SU-DHL-6 (cell line): ENCODE measurements around the gene MAT2A.
"Not testable (repeated sequence)": the region's sequence is repeated elsewhere in the genome, so short reads cannot be mapped to it uniquely, and the experiment has no call there.

Experiments used
- H2AFZ ChIP-seq: fragments of 200-600 bp; sonication (generic); 2 replicates; pipeline ENCODE4 v1.6.1; 2014; ENCODE audit warnings: low read depth, mild to moderate bottlenecking, moderate library complexity, mixed read lengths, antibody characterized with exemption, low read length; ENCODE audit not compliant: severe bottlenecking
- H3F3A ChIP-seq: fragments of 200-600 bp; shearing (Covaris generic); 2 replicates; pipeline ENCODE4 v1.6.0; 2016; ENCODE audit warnings: antibody characterized with exemption, mild to moderate bottlenecking; ENCODE audit not compliant: insufficient read depth
- H3K27ac ChIP-seq: fragments of 200-600 bp; sonication (generic); 2 replicates; pipeline ENCODE4 v1.5.1; 2016; ENCODE audit warnings: low read depth, mild to moderate bottlenecking, low read length, moderate library complexity, mixed read lengths
- H3K27me3 ChIP-seq: fragments of 200-600 bp; sonication (generic), shearing (Covaris generic); 2 replicates; pipeline ENCODE4 v1.6.0; 2014; ENCODE audit warnings: mild to moderate bottlenecking, low read length
- H3K36me3 ChIP-seq: fragments of 200-600 bp; sonication (generic); 2 replicates; pipeline ENCODE4 v1.6.1; 2014; ENCODE audit warnings: mild to moderate bottlenecking, low read length, mixed read lengths
- H3K4me2 ChIP-seq: fragments of 300-600, 200-600 bp; shearing (Covaris generic), sonication (generic); 2 replicates; pipeline ENCODE4 v1.6.0; 2014; ENCODE audit warnings: low read length, low read depth, mild to moderate bottlenecking; ENCODE audit not compliant: poor library complexity, severe bottlenecking
- H3K4me3 ChIP-seq: fragments of 200-600 bp; sonication (generic); 2 replicates; pipeline ENCODE4 v1.5.1; 2014; ENCODE audit warnings: antibody characterized with exemption, low read length, mild to moderate bottlenecking, mixed read lengths; ENCODE audit not compliant: insufficient read depth, poor library complexity, severe bottlenecking
- H3K79me2 ChIP-seq: fragments of 200-600 bp; sonication (generic); 2 replicates; pipeline ENCODE4 v1.6.1; 2014; ENCODE audit warnings: mild to moderate bottlenecking, low read length, moderate library complexity; ENCODE audit not compliant: insufficient read depth
- H3K9ac ChIP-seq: fragments of 200-600 bp; sonication (generic); 2 replicates; pipeline ENCODE4 v1.7.0; 2014; ENCODE audit warnings: mild to moderate bottlenecking, low read length
- H3K9me2 ChIP-seq: fragments of 200-600 bp; sonication (generic); replicated peaks from 2 replicates; pipeline ENCODE4 v1.6.1; 2014; ENCODE audit warnings: low read length; ENCODE audit not compliant: insufficient read depth
- H3K9me3 ChIP-seq: fragments of 200-600 bp; sonication (generic); 2 replicates; pipeline ENCODE4 v1.6.1; 2014; ENCODE audit warnings: low read length, mixed read lengths; ENCODE audit not compliant: insufficient read depth
- H4K20me1 ChIP-seq: fragments of 200-600 bp; sonication (generic); 2 replicates; pipeline ENCODE4 v1.6.1; 2014; ENCODE audit warnings: low read depth, mild to moderate bottlenecking, antibody characterized with exemption, low read length, moderate library complexity, mixed read lengths
- EZH2phosphoT487 ChIP-seq: fragments of 200-600 bp; sonication (generic), shearing (Covaris generic); conservative IDR thresholded peaks from 2 replicates; pipeline ENCODE4 v1.6.1; 2018; ENCODE audit warnings: mild to moderate bottlenecking, antibody characterized with exemption, low read length, moderate library complexity, mixed read lengths
- TF ChIP-seq, protein P1 (sequence below): fragments of 200-600 bp; sonication (generic); IDR thresholded peaks from one replicate; pipeline ENCODE4 v1.5.1; 2017; ENCODE audit warnings: antibody characterized with exemption, mild to moderate bottlenecking, low read length, moderate library complexity; ENCODE audit not compliant: insufficient read depth, poor library complexity, severe bottlenecking

MAT2A gene

DNA sequence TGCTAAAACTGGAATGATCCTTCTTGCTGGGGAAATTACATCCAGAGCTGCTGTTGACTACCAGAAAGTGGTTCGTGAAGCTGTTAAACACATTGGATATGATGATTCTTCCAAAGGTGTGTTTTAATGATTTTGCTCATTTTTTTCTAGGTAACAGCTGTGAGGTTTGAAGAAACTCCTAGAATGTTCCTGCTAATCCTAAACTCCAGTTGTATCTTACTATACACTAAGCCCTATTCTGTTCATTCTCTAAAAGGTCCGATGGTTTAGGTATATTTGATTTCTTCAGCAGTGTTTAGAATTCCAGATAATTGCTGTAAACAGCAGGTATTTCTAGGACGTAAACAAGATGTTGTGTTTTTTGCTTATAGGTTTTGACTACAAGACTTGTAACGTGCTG is 2.3 kb downstream of the MAT2A start:
- Histone ChIP-seq H3K27ac (no peak overlapping the region), H3K9ac (peak overlapping the region; percentile 99), H3K27me3 (no peaks in the 10 kb centered on the region), H3K9me3 (no peaks in the 10 kb centered on the region), H3K4me2 (peak overlapping the region; percentile 100), H3K36me3 (peaks cover 49% of the 10 kb centered on the region), H4K20me1 (peaks cover 43% of the 10 kb centered on the region), H2AFZ (no peak overlapping the region), H3K4me3 (peak overlapping the region; percentile 99), H3K9me2 (no peaks in the 10 kb centered on the region), H3F3A (peaks cover 67% of the 10 kb centered on the region), H3K79me2 (peaks cover 45% of the 10 kb centered on the region)
- TF ChIP-seq, protein P1, sequence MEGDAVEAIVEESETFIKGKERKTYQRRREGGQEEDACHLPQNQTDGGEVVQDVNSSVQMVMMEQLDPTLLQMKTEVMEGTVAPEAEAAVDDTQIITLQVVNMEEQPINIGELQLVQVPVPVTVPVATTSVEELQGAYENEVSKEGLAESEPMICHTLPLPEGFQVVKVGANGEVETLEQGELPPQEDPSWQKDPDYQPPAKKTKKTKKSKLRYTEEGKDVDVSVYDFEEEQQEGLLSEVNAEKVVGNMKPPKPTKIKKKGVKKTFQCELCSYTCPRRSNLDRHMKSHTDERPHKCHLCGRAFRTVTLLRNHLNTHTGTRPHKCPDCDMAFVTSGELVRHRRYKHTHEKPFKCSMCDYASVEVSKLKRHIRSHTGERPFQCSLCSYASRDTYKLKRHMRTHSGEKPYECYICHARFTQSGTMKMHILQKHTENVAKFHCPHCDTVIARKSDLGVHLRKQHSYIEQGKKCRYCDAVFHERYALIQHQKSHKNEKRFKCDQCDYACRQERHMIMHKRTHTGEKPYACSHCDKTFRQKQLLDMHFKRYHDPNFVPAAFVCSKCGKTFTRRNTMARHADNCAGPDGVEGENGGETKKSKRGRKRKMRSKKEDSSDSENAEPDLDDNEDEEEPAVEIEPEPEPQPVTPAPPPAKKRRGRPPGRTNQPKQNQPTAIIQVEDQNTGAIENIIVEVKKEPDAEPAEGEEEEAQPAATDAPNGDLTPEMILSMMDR, result no peak
- TF ChIP-seq EZH2phosphoT487, result no peak

DNA sequence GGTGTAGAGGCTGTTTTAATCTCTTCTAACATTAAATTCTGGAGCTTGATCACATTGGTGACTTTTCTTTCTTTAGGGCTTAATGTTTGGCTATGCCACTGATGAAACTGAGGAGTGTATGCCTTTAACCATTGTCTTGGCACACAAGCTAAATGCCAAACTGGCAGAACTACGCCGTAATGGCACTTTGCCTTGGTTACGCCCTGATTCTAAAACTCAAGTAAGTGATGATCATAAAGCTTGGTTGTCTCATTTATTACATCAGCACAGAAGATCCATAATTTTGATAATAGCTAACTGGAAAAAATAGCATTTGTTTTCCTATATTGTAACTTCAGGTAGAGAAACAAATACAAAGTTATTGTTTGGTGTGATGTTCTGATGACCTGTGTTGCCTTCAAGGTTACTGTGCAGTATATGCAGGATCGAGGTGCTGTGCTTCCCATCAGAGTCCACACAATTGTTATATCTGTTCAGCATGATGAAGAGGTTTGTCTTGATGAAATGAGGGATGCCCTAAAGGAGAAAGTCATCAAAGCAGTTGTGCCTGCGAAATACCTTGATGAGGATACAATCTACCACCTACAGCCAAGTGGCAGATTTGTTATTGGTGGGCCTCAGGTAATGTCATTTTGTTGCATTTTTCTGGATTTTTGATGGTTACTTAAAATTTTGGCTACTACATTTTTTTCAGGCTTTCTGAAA is 2.9 kb downstream of the MAT2A start:
- Histone ChIP-seq H3F3A (peaks cover 71% of the 10 kb centered on the region), H3K27me3 (no peaks in the 10 kb centered on the region), H3K9me2 (no peaks in the 10 kb centered on the region), H4K20me1 (peaks cover 43% of the 10 kb centered on the region), H3K27ac (no peak overlapping the region), H3K9ac (no peak overlapping the region), H3K36me3 (peaks cover 49% of the 10 kb centered on the region), H3K9me3 (no peaks in the 10 kb centered on the region), H3K4me3 (no peak overlapping the region), H2AFZ (no peak overlapping the region), H3K79me2 (peaks cover 45% of the 10 kb centered on the region), H3K4me2 (no peak overlapping the region)
- TF ChIP-seq, protein P1, result no peak
- no peak for TF ChIP-seq EZH2phosphoT487

DNA sequence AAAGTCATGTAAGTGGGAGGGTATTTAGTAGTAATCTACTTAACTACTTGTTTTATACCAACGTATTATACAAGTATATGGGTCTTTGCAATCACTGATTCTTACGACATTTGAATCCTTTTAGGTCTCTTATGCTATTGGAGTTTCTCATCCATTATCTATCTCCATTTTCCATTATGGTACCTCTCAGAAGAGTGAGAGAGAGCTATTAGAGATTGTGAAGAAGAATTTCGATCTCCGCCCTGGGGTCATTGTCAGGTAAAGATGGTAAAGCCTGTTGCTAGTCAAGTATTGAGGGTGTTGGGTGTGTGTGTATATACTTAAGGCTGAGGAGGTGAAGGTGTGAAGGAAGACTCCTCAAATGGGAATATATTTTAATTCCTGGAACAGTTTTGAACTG is 3.8 kb downstream of the MAT2A start:
- Histone ChIP-seq H3F3A (peaks cover 73% of the 10 kb centered on the region), H3K4me3 (no peak overlapping the region), H3K9ac (no peak overlapping the region), H2AFZ (no peak overlapping the region), H3K27ac (no peak overlapping the region), H4K20me1 (peaks cover 43% of the 10 kb centered on the region), H3K4me2 (no peak overlapping the region), H3K9me3 (no peaks in the 10 kb centered on the region), H3K27me3 (no peaks in the 10 kb centered on the region), H3K79me2 (peaks cover 45% of the 10 kb centered on the region), H3K9me2 (no peaks in the 10 kb centered on the region), H3K36me3 (peaks cover 49% of the 10 kb centered on the region)
- TF ChIP-seq, protein P1, result no peak
- TF ChIP-seq EZH2phosphoT487, result no peak

DNA sequence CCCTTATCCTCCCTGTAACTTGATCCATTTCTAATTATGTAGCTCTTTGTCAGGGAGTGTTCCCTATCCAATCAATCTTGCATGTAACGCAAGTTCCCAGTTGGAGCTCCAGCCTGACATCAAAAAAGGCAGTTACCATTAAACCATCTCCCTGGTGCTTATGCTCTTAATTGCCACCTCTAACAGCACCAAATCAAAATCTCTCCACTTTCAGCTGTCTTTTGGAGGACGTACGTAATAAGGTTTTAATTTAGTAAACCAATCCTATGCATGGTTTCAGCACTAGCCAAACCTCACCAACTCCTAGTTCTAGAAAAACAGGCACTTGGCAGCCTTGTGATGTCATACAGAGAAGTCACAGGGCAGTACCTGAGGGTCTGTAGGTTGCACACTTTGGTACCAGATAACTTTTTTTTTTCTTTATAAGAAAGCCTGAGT is 5.3 kb downstream of the MAT2A start:
- H3K36me3 ChIP-seq, result peaks cover 49% of the 10 kb centered on the region
- H3K27me3 ChIP-seq, H3K9me3 ChIP-seq, H3K9ac ChIP-seq, H3K4me3 ChIP-seq, H2AFZ ChIP-seq, H3K4me2 ChIP-seq, H3K9me2 ChIP-seq, H3K27ac ChIP-seq: not testable (repeated sequence)
- peaks cover 43% of the 10 kb centered on the region for H4K20me1 ChIP-seq
- peaks cover 36% of the 10 kb centered on the region for H3K79me2 ChIP-seq
- H3F3A ChIP-seq, result peaks cover 86% of the 10 kb centered on the region

DNA sequence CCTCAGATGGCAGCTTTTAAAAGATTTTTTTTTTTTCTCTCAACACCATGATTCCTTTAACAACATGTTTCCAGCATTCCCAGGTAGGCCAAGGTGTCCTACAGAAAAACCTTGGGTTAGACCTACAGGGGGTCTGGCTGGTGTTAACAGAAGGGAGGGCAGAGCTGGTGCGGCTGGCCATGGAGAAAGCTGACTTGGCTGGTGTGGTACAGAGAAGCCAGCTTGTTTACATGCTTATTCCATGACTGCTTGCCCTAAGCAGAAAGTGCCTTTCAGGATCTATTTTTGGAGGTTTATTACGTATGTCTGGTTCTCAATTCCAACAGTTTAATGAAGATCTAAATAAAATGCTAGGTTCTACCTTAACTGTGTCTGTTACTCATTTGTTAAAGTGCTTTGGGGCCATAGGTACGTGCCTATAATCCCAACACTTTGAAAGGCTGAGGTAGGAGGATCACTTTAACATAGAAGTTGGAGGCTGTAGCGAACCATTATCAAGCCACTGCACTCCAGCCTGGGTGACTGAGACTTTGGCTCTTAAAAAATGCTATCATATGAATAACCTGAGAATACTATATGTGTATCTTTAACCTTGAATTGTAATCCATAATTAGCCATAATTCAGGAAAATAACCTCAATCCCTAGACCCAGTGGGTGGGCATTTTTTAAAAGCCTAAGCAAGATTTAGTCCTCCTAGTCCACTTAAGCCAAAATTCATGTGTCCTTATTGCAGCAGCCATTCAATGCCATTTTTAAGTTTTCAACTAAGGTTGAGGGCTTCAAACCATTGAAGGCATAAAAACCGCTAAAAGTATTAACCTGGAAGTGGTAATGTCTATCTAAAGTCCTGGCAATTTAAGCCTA is 6.2 kb downstream of the MAT2A start:
- H3F3A ChIP-seq, result peaks cover 82% of the 10 kb centered on the region
- peaks cover 38% of the 10 kb centered on the region for H4K20me1 ChIP-seq
- not testable (repeated sequence) for H3K4me2 ChIP-seq, H3K27me3 ChIP-seq, H3K4me3 ChIP-seq, H2AFZ ChIP-seq, H3K9me2 ChIP-seq, H3K9ac ChIP-seq, H3K9me3 ChIP-seq
- H3K79me2 ChIP-seq, result peaks cover 27% of the 10 kb centered on the region
- peak overlapping the region; percentile 12; the same call in 1 of the 2 replicates for H3K27ac ChIP-seq
- H3K36me3 ChIP-seq, result peaks cover 44% of the 10 kb centered on the region
